ENCODE measurements around the gene ECI2.

DNA sequence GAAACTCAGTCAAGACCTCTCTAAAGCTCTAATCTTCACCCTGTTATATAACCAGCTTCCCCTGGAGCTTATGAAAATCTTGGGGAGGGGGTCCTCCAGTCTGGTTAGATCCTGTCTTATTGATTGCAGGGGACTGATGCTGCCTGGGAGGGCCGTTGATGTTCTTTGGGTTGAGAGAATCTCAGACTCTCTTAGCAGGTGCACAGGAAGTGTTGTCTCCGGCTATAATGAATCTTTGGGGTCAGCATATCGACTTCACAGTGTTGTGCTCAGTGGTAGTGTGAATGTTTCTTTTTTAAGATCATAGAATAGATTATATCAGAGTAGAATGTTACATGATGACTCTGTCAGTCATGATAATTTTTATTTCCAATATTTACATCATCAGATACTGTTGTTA lies 2.8 kb upstream of the ECI2 start:
- TF ChIP-seq SMC3 (IDR thresholded peaks at IDR 0.05) (no peak), TP53 (CRISPR knock-in tag; IDR thresholded peaks at IDR 0.05) (no peak), RCOR1 (IDR thresholded peaks at IDR 0.05; ENCODE audit: low read depth, low read length) (no peak), ESRRA (IDR thresholded peaks at IDR 0.05; ENCODE audit: borderline replicate concordance, low read length) (no peak), NFE2L2 (conservative IDR thresholded peaks at IDR 0.05; ENCODE audit: low read length) (no peak), MAFK (IDR thresholded peaks at IDR 0.05; ENCODE audit: partially characterized antibody) (no peak)
- TF ChIP-seq, protein P1, sequence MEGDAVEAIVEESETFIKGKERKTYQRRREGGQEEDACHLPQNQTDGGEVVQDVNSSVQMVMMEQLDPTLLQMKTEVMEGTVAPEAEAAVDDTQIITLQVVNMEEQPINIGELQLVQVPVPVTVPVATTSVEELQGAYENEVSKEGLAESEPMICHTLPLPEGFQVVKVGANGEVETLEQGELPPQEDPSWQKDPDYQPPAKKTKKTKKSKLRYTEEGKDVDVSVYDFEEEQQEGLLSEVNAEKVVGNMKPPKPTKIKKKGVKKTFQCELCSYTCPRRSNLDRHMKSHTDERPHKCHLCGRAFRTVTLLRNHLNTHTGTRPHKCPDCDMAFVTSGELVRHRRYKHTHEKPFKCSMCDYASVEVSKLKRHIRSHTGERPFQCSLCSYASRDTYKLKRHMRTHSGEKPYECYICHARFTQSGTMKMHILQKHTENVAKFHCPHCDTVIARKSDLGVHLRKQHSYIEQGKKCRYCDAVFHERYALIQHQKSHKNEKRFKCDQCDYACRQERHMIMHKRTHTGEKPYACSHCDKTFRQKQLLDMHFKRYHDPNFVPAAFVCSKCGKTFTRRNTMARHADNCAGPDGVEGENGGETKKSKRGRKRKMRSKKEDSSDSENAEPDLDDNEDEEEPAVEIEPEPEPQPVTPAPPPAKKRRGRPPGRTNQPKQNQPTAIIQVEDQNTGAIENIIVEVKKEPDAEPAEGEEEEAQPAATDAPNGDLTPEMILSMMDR (IDR thresholded peaks at IDR 0.05) = no peak

Data from A549 (cell line).